Kidney (tissue), 14 donors: ENCODE data around the gene PHF21A. TPM values are rescaled to one million over a fixed set of nuclear protein-coding genes. Genes with fewer than 3 reads are reported as not detected.

ENCODE experiments used
- DNase-seq, 5 donors: peaks; one replicate each; pipeline ENCODE4 v3.0.0-alpha.2; 2013 to 2020
- FAIRE-seq: peaks from 2 replicates; lab custom pipeline; 2012; peaks lifted over from hg19 to GRCh38; lab: Jason Lieb, UNC
- H3K27ac ChIP-seq, 2 donors: one replicate each; pipeline ENCODE4 v1.7.0; 2013; ENCODE audit warnings: low read depth in 2 of 2, low read length in 2 of 2, inconsistent platforms in 1 of 2
- H3K27me3 ChIP-seq: one replicate; pipeline ENCODE4 v1.7.1; 2013; ENCODE audit warnings: low read length, inconsistent platforms; ENCODE audit not compliant: control insufficient read depth, insufficient read depth
- H3K36me3 ChIP-seq, 3 donors: one replicate each; pipeline versions ENCODE4 v1.7.0 to v1.7.1; 2013; ENCODE audit warnings: low read length in 3 of 3, control low read depth in 1 of 3, inconsistent platforms in 1 of 3; ENCODE audit not compliant: insufficient read depth in 3 of 3, control insufficient read depth in 2 of 3
- H3K4me1 ChIP-seq, 3 donors: one replicate each; pipeline versions ENCODE4 v1.7.0 to v1.7.1; 2013; ENCODE audit warnings: low read length in 3 of 3, inconsistent platforms in 1 of 3, low read depth in 1 of 3; ENCODE audit not compliant: control insufficient read depth in 2 of 3, insufficient read depth in 2 of 3
- H3K4me3 ChIP-seq, 3 donors: one replicate each; pipeline versions ENCODE4 v1.7.0 to v1.8.1; 2013; ENCODE audit warnings: low read length in 3 of 3, control low read depth in 1 of 3, inconsistent platforms in 1 of 3
- H3K9ac ChIP-seq, 3 donors: one replicate each; pipeline versions ENCODE4 v1.7.0 to v1.7.1; 2013; ENCODE audit warnings: low read length in 3 of 3, control low read depth in 1 of 3, inconsistent platforms in 1 of 3
- H3K9me3 ChIP-seq, 3 donors: one replicate each; pipeline versions ENCODE4 v1.7.0 to v1.7.1; 2013; ENCODE audit warnings: low read length in 3 of 3, control low read depth in 1 of 3, inconsistent platforms in 1 of 3; ENCODE audit not compliant: control insufficient read depth in 2 of 3, insufficient read depth in 1 of 3
- intact Hi-C: fragments of 100-400 bp; cut with DNase I; formaldehyde crosslinking; loops from one replicate; pipeline ENCODE4 v1.11.1; 2022
- polyA plus RNA-seq: library from polyadenylated mRNA; stranded (reverse); fragments of 350-450 nt; fragmentation: Illumina TruSeq; extraction: RNeasy Lipid Tissue Mini Kit (QIAGEN cat#74804); gene quantifications from one replicate; pipeline ENCODE4 v1.2.3, GENCODE V29; 2014; ENCODE audit warnings: low read depth, low replicate concordance; ENCODE audit not compliant: insufficient read depth
- total RNA-seq: library from RNA; stranded (reverse); fragmentation: NEBNext Ultra II Directional; extraction: Animal tissue kit (Norgen Biotek cat#: 25700); gene quantifications from one replicate; pipeline ENCODE4 v1.2.1, GENCODE V29; 2021
- TF ChIP-seq, protein P1 (sequence below): IDR thresholded peaks from 3 replicates; pipeline ENCODE4 v1.5.1; 2012; ENCODE audit warnings: mild to moderate bottlenecking, moderate library complexity, borderline replicate concordance; ENCODE audit not compliant: insufficient read depth; ENCODE audit errors: extremely low read depth
- donor health status: control.
- donor health status: control.
- donor health status: control.
- donor health status: control.
- donor health status: control.
- donor health status: DM: yes; HTN: yes; CAD: no.
- donor health status: Normal renal cell carcinoma (clear cell type).

PHF21A gene
- total and polyA plus RNA-seq, 2 donors from 2014 or later = 9.6 to 48.2 TPM

GRCh38 chr11:45997599-45997998 is 123.7 kb downstream of the PHF21A start:
- peaks cover 0 to 6% (median 4%) of the 10 kb centered on the region in 3 donors for H3K4me1 ChIP-seq
- H3K27ac ChIP-seq = no peak overlapping the region
- H3K27me3 ChIP-seq = no peaks in the 10 kb centered on the region
- DNase-seq (no peak), FAIRE-seq (no peak)
- intact Hi-C loops = no loop called here
- no peak overlapping the region for H3K9ac ChIP-seq
- H3K36me3 ChIP-seq = no peaks in the 10 kb centered on the region
- no peaks in the 10 kb centered on the region for H3K9me3 ChIP-seq
- H3K4me3 ChIP-seq = no peak overlapping the region
- TF ChIP-seq, protein P1, sequence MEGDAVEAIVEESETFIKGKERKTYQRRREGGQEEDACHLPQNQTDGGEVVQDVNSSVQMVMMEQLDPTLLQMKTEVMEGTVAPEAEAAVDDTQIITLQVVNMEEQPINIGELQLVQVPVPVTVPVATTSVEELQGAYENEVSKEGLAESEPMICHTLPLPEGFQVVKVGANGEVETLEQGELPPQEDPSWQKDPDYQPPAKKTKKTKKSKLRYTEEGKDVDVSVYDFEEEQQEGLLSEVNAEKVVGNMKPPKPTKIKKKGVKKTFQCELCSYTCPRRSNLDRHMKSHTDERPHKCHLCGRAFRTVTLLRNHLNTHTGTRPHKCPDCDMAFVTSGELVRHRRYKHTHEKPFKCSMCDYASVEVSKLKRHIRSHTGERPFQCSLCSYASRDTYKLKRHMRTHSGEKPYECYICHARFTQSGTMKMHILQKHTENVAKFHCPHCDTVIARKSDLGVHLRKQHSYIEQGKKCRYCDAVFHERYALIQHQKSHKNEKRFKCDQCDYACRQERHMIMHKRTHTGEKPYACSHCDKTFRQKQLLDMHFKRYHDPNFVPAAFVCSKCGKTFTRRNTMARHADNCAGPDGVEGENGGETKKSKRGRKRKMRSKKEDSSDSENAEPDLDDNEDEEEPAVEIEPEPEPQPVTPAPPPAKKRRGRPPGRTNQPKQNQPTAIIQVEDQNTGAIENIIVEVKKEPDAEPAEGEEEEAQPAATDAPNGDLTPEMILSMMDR = no peak

- H3K4me3 ChIP-seq = no peak overlapping the region
- H3K9me3 ChIP-seq = no peaks in the 10 kb centered on the region
- H3K36me3 ChIP-seq = no peaks in the 10 kb centered on the region
- TF ChIP-seq, protein P1 = no peak
- H3K27ac ChIP-seq = no peak overlapping the region
- no peak overlapping the region for H3K9ac ChIP-seq
- H3K4me1 ChIP-seq = peaks cover 0 to 6% (median 4%) of the 10 kb centered on the region in 3 donors
- intact Hi-C loops = no loop called here
- no peaks in the 10 kb centered on the region for H3K27me3 ChIP-seq
- no peak for DNase-seq
- no peak for FAIRE-seq
Observed at GRCh38 chr11:45995342-45995734, 125.9 kb downstream of the PHF21A start.

DNA sequence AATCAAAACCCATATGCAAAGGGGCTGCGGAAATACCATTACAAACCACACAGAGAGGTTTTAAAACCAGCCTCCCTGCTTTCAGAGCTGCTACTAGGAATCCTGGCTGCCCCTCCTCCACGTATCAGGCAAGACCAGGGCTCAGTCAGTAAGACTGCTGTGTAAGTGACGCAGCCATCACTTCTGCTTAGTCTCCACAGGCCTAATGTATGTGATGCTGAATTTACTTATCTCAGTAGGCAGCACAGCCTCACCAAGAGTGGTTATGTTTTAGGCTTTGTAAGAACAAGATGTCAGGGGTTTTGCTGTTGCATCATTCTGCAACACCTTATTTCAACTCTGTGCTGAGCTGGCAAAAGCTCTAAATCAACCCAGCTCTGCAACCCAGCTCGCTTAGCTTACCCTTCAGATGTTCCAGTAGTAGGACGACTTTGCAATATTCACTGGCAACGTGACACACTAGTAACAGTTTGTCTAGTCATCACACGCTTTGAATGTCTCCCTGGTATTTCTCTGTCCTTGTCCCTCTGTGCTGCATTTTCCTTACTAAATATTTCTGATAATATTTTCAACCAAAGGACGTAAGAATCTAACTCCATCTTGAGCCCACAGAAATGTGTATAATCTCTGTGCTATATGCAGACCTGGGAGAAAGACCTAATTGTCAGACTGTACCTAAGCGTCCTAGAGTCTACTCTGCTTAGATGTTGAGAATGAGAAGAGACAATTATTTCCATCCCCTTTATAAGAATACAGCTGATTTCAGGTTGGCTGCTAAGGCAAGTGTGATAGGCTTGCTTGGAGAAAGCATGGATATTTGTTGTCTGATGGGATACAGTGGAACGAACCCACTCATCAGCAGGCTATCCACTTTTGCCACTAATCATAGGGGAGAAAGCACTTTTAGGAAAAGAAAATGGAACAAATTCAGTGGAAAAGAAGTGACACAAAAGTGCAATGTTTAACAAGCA is 126.6 kb downstream of the PHF21A start:
- H3K4me3 ChIP-seq = no peak overlapping the region
- H3K36me3 ChIP-seq = no peaks in the 10 kb centered on the region
- H3K27ac ChIP-seq = no peak overlapping the region
- H3K9me3 ChIP-seq = no peaks in the 10 kb centered on the region
- H3K9ac ChIP-seq = no peak overlapping the region
- peaks cover 0 to 6% (median 4%) of the 10 kb centered on the region in 3 donors for H3K4me1 ChIP-seq
- TF ChIP-seq, protein P1 = no peak
- intact Hi-C loops = no loop called here
- DNase-seq (peak in 1 of 5 donors; percentile 30), FAIRE-seq (no peak)
- no peaks in the 10 kb centered on the region for H3K27me3 ChIP-seq
